ENCODE measurements around the gene CYLD. TPM values are rescaled to one million over a fixed set of nuclear protein-coding genes. Genes with fewer than 3 reads are reported as not detected.

CYLD gene
- total RNA-seq, 4 donors from 2014 or later = 5.2 to 56.5 (median 34.1) TPM

GRCh38 chr16:50837324-50837723 is 95.4 kb downstream of the CYLD start:
- in situ Hi-C loops (cut with MboI; ENCODE audit: low pct_ligation_motif_present in 1 of 4, low pct_unique_long_range_greater_than_20kb in 1 of 4, low sequenced_read_pairs in 3 of 4) (loop anchor here in 1 of 4 donors (25.0 kb wide), 1 partner anchor 100 kb away; no protein-coding TSS in a partner anchor), intact Hi-C loops (cut with DNase I; ENCODE audit: low total_unique reads) (no loop called here)
- H3K4me3 ChIP-seq = no peak overlapping the region
- H3K36me3 ChIP-seq = no peaks in the 10 kb centered on the region
- no peaks in the 10 kb centered on the region for H3K9me3 ChIP-seq
- peaks cover 17% of the 10 kb centered on the region for H3K27me3 ChIP-seq
- H3K4me1 ChIP-seq = peaks cover 0 to 3% (median 2%) of the 10 kb centered on the region in 4 donors
- H3K27ac ChIP-seq = no peak overlapping the region
- TF ChIP-seq EP300 (IDR thresholded peaks at IDR 0.05; ENCODE audit: low read depth) (no peak), CTCF (IDR thresholded peaks at IDR 0.05) (no peak)
- WGBS, 2 donors (ENCODE audit: low coverage in 1 of 2) = 97% methylated on average over 2 of the region's 2 CpGs; no CpG with 5 or more reads in 1 of the 2 donors
- no peak for DNase-seq

- Histone ChIP-seq H3K27me3 (peaks cover 17% of the 10 kb centered on the region), H3K4me3 (no peak overlapping the region), H3K4me1 (peaks cover 0 to 3% (median 2%) of the 10 kb centered on the region in 4 donors), H3K27ac (no peak overlapping the region), H3K9me3 (no peaks in the 10 kb centered on the region), H3K36me3 (no peaks in the 10 kb centered on the region)
- 68 to 100% methylated on average over 1 to 2 of the region's 2 CpGs for WGBS, 2 donors (ENCODE audit: low coverage in 1 of 2)
- TF ChIP-seq POLR2AphosphoS5 (IDR thresholded peaks at IDR 0.05) (no peak), CTCF (IDR thresholded peaks at IDR 0.05) (no peak), EP300 (IDR thresholded peaks at IDR 0.05; ENCODE audit: low read depth) (no peak), POLR2A (IDR thresholded peaks at IDR 0.05) (no peak)
- no peak for DNase-seq
- intact Hi-C loops (cut with DNase I; ENCODE audit: low total_unique reads) (no loop called here), in situ Hi-C loops (cut with MboI; ENCODE audit: low pct_ligation_motif_present in 1 of 4, low pct_unique_long_range_greater_than_20kb in 1 of 4, low sequenced_read_pairs in 3 of 4) (loop anchor here in 1 of 4 donors (25.0 kb wide), 1 partner anchor 99 kb away; no protein-coding TSS in a partner anchor)
These were observed 96.3 kb downstream of the CYLD start for GRCh38 chr16:50838165-50838564.

GRCh38 chr16:50838885-50839284 is 97.0 kb downstream of the CYLD start:
- H3K9me3 ChIP-seq = no peaks in the 10 kb centered on the region
- DNase-seq = no peak
- H3K27me3 ChIP-seq = peaks cover 17% of the 10 kb centered on the region
- no peaks in the 10 kb centered on the region for H3K36me3 ChIP-seq
- no peak for TF ChIP-seq POLR2A (IDR thresholded peaks at IDR 0.05)
- intact Hi-C loops (cut with DNase I; ENCODE audit: low total_unique reads) = no loop called here
- H3K4me1 ChIP-seq = peaks cover 0 to 3% (median 2%) of the 10 kb centered on the region in 4 donors
- in situ Hi-C loops (cut with MboI; ENCODE audit: low pct_ligation_motif_present in 1 of 4, low pct_unique_long_range_greater_than_20kb in 1 of 4, low sequenced_read_pairs in 3 of 4) = loop anchor here in 1 of 4 donors (25.0 kb wide), 1 partner anchor 98 kb away; no protein-coding TSS in a partner anchor
- 92 to 93% methylated on average over 2 of the region's 2 CpGs for WGBS, 2 donors (ENCODE audit: low coverage in 1 of 2)
- H3K27ac ChIP-seq = no peak overlapping the region
- H3K4me3 ChIP-seq = no peak overlapping the region

- intact Hi-C loops (cut with DNase I; ENCODE audit: low total_unique reads) (no loop called here), in situ Hi-C loops (cut with MboI; ENCODE audit: low pct_ligation_motif_present in 1 of 4, low pct_unique_long_range_greater_than_20kb in 1 of 4, low sequenced_read_pairs in 3 of 4) (loop anchor here in 1 of 4 donors (25.0 kb wide), 1 partner anchor 98 kb away; no protein-coding TSS in a partner anchor)
- no peaks in the 10 kb centered on the region for H3K9me3 ChIP-seq
These were observed 97.5 kb downstream of the CYLD start for GRCh38 chr16:50839356-50839755.

More at GRCh38 chr16:50839356-50839755, 97.5 kb downstream of the CYLD start:
- Histone ChIP-seq H3K27me3 (peaks cover 17% of the 10 kb centered on the region), H3K4me1 (peaks cover 0 to 3% (median 2%) of the 10 kb centered on the region in 4 donors), H3K4me3 (no peak overlapping the region), H3K27ac (no peak overlapping the region), H3K36me3 (no peaks in the 10 kb centered on the region)
- no peak for TF ChIP-seq POLR2AphosphoS5 (IDR thresholded peaks at IDR 0.05)
- TF ChIP-seq CTCF (IDR thresholded peaks at IDR 0.05) = no peak
- no peak for TF ChIP-seq EP300 (IDR thresholded peaks at IDR 0.05; ENCODE audit: low read depth)
- TF ChIP-seq POLR2A (IDR thresholded peaks at IDR 0.05) = no peak
- WGBS, 2 donors (ENCODE audit: low coverage in 1 of 2) = 84 to 89% methylated on average over 4 to 5 of the region's 5 CpGs
- no peak for DNase-seq

All from transverse colon (tissue), 4 donors.